NCI-H1417 treated with DMSO at 0.1 percent for 48 hours (cell line): ENCODE results near the gene GAMT.
A peak's percentile ranks its signal among the peaks of the same experiment; 100 is the strongest.
"Not testable (repeated sequence)": the region's sequence is repeated elsewhere in the genome, so short reads cannot be mapped to it uniquely, and the experiment has no call there.

Source experiments
- DNase-seq: peaks from one replicate; lab custom pipeline; 2025; lab: John Stamatoyannopoulos, UW

The GAMT gene

GRCh38 chr19:1401138-1401888 is at the start of gene GAMT:
GAMT (minus strand) TSS chr19:1401542; CDS start chr19:1401476, 66 bp downstream.
- DNase-seq = no peak

DNA sequence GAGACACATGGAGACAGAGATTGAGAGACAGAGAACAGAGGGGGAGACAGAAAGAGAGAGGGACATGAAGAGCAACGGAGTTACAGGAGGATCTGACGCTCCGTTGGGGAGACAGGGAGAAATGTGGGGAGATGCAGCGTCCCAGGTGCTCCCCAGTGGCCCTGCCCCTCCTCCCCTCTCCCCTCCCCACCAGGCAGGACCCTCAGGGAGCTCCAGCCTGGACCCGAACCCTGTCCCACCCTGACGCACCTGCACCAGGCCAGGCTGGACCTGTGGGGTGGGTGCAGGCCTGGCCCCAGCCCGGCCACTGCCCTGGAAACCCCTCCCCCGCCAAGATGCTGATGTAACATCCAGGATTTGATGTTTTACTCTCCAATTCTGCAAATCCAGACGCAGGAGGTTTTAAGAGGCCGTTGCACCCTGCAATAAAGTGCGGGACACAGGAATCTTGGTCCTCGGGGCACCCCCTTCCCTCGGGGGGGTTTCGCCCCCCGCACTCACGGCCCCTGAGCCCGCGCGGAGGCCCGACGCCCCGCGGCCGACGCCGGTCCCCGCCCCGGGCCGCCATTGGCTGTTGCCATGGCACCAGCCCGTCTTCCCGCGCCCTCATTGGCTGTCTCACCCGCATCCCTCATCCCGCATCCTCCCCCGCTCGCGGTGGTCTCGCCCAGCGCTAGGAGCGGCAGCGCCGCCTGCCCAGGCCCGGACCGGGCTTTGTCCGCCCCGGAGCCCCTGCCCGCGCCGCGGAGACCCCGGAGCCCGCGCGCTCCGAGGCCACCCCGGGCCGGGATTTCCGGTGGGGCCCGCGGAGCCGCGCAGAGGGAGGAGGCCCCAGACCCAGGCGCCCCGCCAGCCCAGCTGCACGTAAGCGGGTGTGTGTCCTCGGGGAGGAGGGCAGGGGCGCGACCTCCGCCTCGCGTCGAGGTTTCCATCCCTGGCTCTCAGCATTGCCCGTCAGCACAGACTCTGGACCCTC is 48.4 kb upstream of the GAMT start, which contains the start of gene APC2:
Gene APC2 (plus strand): TSS at position 655 of the 976 bp plus-strand sequence. CDS start 2,881 bp downstream, outside the sequence.
- DNase-seq = peak; percentile 80

DNA sequence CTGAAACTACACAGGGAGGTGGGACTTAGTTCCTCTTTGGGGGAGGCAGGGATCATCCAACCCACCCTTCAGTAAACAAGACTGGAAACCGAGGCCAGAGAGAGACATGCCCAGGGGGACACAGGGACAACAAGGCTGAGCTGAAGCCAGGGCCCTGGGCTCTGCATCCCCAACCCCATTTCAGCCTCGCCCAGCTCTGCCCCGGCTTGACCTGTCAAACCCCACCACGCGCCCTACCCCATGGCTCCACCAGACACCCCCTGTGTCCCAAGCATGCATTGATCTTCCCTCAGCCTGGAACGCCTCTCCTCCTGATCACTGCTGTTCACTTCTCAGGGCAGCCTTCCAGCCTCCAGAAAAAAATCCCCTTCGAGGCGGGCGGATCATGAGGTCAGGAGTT is 46.6 kb upstream of the GAMT start:
- no peak for DNase-seq

GRCh38 chr19:1447504-1447903 is 46.2 kb upstream of the GAMT start:
- no peak for DNase-seq

GRCh38 chr19:1446713-1447481 is 45.6 kb upstream of the GAMT start:
- no peak for DNase-seq

DNA sequence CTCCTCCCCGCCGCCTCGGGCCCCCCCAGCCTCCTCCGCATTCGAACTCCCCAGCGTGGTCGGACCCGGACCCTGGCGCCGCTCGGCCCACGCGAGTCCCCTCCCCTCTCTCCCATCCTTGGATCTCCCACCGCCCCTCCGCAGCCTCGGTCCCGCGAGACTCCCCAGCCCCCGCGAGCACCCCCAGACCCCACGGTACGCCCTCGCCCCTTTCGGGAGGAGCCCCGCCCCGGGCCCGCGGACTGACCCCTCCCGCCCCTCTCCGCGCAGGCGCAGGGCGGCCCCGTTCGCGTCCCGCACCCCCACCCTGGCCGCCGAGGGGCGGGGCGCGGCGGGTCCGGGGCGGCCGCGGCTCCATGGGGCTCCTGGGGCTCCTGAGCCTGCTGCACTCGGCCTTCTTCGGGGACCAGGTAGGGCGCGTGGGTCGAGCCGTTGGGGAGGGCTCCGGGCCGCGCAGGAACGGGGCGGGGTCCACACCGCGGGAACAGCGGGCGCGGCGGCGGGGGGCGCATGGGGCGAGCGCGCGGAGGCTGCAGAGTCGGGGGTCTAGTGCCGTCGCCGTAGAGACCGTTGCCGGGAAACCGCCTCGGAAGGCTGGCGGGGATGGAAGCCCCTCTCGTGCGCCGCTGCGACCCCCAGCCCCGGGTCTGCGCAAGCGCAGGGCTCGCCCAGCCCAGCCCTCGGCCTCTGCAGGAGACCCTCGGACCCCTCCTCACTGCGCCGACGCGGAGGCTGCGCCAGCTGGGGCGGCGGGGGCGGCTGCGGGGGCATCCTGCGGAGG is 44.8 kb upstream of the GAMT start:
- no peak for DNase-seq

- no peak for DNase-seq
These were observed 44.0 kb upstream of the GAMT start for GRCh38 chr19:1445185-1445931.

- DNase-seq = no peak
These were observed 40.5 kb upstream of the GAMT start for GRCh38 chr19:1441677-1442438.

DNA sequence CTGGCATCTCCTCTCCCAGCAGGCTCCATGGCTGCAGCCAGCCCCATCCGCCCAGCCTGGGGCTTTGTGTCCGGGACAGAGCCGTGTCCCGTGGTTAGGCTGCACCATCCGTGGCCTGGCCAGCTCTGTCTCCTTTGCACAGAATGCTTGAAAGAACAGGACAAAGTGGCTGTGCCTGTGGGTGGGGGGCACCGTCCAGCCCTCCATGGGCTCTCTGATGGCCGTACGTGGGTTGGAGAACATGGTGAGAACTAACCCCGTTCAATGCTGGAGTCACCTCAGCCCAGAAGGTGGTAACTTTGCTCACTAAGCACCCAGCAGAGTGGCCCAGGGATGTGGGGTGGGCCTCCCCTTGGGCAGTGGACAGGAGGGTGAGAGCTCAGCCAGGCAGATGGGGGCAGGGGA is 39.7 kb upstream of the GAMT start:
- no peak for DNase-seq

DNA sequence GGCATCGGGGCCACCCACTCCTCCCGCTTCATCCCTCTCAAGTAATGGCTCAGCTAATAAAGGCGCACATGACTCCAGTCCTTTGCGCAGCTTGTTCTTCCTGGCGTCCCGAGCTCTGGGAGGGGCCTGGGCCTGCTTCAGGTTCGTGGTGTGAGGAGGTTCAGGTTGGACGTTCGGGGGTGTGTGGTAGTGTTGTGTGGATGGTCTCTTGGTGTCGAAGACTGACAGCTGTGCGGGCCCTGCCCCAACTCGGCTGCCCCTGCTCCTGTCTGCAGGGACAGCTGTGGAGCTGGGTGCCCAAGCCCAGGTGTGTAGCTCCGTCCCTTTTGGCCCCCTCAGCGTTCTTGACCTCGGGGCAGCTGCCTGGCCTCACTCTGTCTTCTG is 39.1 kb upstream of the GAMT start:
- no peak for DNase-seq

- not testable (repeated sequence) for DNase-seq
These were observed 38.4 kb upstream of the GAMT start for GRCh38 chr19:1439525-1440417.

- no peak for DNase-seq
These were observed 37.6 kb upstream of the GAMT start for GRCh38 chr19:1438933-1439354.

GRCh38 chr19:1438035-1438932 is 36.9 kb upstream of the GAMT start, which contains the start of gene RPS15:
RPS15 (plus strand) TSS chr19:1438396; CDS start chr19:1438426, 30 bp downstream.
- DNase-seq = peak; percentile 61

GRCh38 chr19:1437609-1438008 is 36.3 kb upstream of the GAMT start:
- no peak for DNase-seq

GRCh38 chr19:1435378-1435989 is 34.1 kb upstream of the GAMT start:
- no peak for DNase-seq

- DNase-seq = no peak
These were observed 33.3 kb upstream of the GAMT start for GRCh38 chr19:1434577-1435060.

- no peak for DNase-seq
These were observed 32.7 kb upstream of the GAMT start for GRCh38 chr19:1434040-1434366.
